Mesendoderm (in vitro differentiated cells): ENCODE results near the gene MOSMO.

Experiments
- DNase-seq: peaks from one replicate; pipeline ENCODE4 v3.0.0; 2013
- H2AK5ac ChIP-seq: 2 replicates; pipeline ENCODE4 v1.6.1; 2013; ENCODE audit warnings: low read length, inconsistent platforms
- H2BK120ac ChIP-seq: 2 replicates; pipeline ENCODE4 v1.6.1; 2013; ENCODE audit warnings: low read depth, mild to moderate bottlenecking, low read length, moderate library complexity, mixed read lengths
- H2BK15ac ChIP-seq: replicated peaks from 2 replicates; pipeline ENCODE4 v1.6.1; 2013; ENCODE audit warnings: low read depth, mild to moderate bottlenecking, moderate library complexity
- H2BK5ac ChIP-seq: 2 replicates; pipeline ENCODE4 v1.6.1; 2013; ENCODE audit warnings: low read length, inconsistent platforms
- H3K18ac ChIP-seq: 2 replicates; pipeline ENCODE4 v1.6.1; 2013; ENCODE audit warnings: mild to moderate bottlenecking, low read length, mixed read lengths
- H3K23ac ChIP-seq: one replicate; pipeline ENCODE4 v1.6.1; 2013; ENCODE audit warnings: low read length
- H3K27ac ChIP-seq: 2 replicates; pipeline ENCODE4 v1.5.1; 2013; ENCODE audit warnings: low read depth, mild to moderate bottlenecking, inconsistent platforms, low read length, moderate library complexity
- H3K27me3 ChIP-seq: 2 replicates; pipeline ENCODE4 v1.6.1; 2013; ENCODE audit warnings: low read length, control low read depth, mild to moderate bottlenecking, inconsistent platforms; ENCODE audit not compliant: insufficient read depth, poor library complexity
- H3K36me3 ChIP-seq: 2 replicates; pipeline ENCODE4 v1.6.1; 2013; ENCODE audit warnings: low read length, inconsistent platforms; ENCODE audit not compliant: control insufficient read depth, insufficient read depth
- H3K4ac ChIP-seq: one replicate; pipeline ENCODE4 v1.6.1; 2013; ENCODE audit warnings: low read depth, mild to moderate bottlenecking, low read length, moderate library complexity
- H3K4me1 ChIP-seq: 2 replicates; pipeline ENCODE4 v1.6.1; 2013; ENCODE audit warnings: low read depth, low read length, inconsistent platforms; ENCODE audit not compliant: control insufficient read depth
- H3K4me2 ChIP-seq: 2 replicates; pipeline ENCODE4 v1.6.1; 2013; ENCODE audit warnings: low read length
- H3K4me3 ChIP-seq: 2 replicates; pipeline ENCODE4 v1.5.1; 2013; ENCODE audit warnings: mild to moderate bottlenecking, low read length
- H3K56ac ChIP-seq: one replicate; pipeline ENCODE4 v1.6.1; 2013; ENCODE audit warnings: low read length
- H3K79me1 ChIP-seq: 2 replicates; pipeline ENCODE4 v1.6.1; 2013; ENCODE audit warnings: low read length, inconsistent platforms
- H3K79me2 ChIP-seq: 2 replicates; pipeline ENCODE4 v1.6.1; 2013; ENCODE audit warnings: mild to moderate bottlenecking, low read length; ENCODE audit not compliant: control insufficient read depth, insufficient read depth
- H3K9ac ChIP-seq: 2 replicates; pipeline ENCODE4 v1.6.1; 2013; ENCODE audit warnings: low read length, inconsistent platforms
- H4K5ac ChIP-seq: one replicate; pipeline ENCODE4 v1.6.1; 2013; ENCODE audit warnings: low read length
- H4K8ac ChIP-seq: one replicate; pipeline ENCODE4 v1.6.1; 2013; ENCODE audit warnings: low read depth, mild to moderate bottlenecking, control low read depth, low read length, moderate library complexity
- WGBS: extraction: QIAGEN DNeasy Blood & Tissue Kit; methylation state at CpG from one replicate; pipeline ENCODE4 v1.1.7; 2013; ENCODE audit warnings: low lambda C conversion rate, missing lambda C conversion rate; ENCODE audit not compliant: insufficient coverage; ENCODE audit errors: extremely low coverage; 5-methylcytosine and 5-hydroxymethylcytosine counted together

MOSMO gene

GRCh38 chr16:22004341-22004740, 3.6 kb upstream of the MOSMO start:
- Histone ChIP-seq H3K4me3 (no peak overlapping the region), H3K36me3 (no peaks in the 10 kb centered on the region), H3K4me2 (no peak overlapping the region), H2BK120ac (no peak overlapping the region), H3K27ac (no peak overlapping the region), H4K8ac (no peak overlapping the region), H4K5ac (no peak overlapping the region), H3K79me1 (no peaks in the 10 kb centered on the region), H3K4me1 (peaks cover 5% of the 10 kb centered on the region), H3K4ac (no peak overlapping the region), H3K27me3 (no peaks in the 10 kb centered on the region), H2BK15ac (no peak overlapping the region), H3K56ac (no peak overlapping the region), H2BK5ac (no peak overlapping the region), H3K9ac (no peak overlapping the region), H3K23ac (no peak overlapping the region), H3K79me2 (no peaks in the 10 kb centered on the region), H3K18ac (no peak overlapping the region), H2AK5ac (no peak overlapping the region)
- WGBS: no CpG with 5 or more reads among the region's 3 CpGs
- DNase-seq: no peak

- WGBS: no CpG with 5 or more reads among the region's 1 CpG
- no peak overlapping the region for H3K27ac ChIP-seq
Observed at GRCh38 chr16:22005746-22006145, 2.2 kb upstream of the MOSMO start.

GRCh38 chr16:22006636-22007035, 1.3 kb upstream of the MOSMO start:
- Histone ChIP-seq H3K36me3 (no peaks in the 10 kb centered on the region), H3K9ac (no peak overlapping the region), H2AK5ac (no peak overlapping the region), H3K4ac (no peak overlapping the region), H2BK15ac (no peak overlapping the region), H4K5ac (no peak overlapping the region), H3K23ac (no peak overlapping the region), H3K79me2 (peaks cover 1% of the 10 kb centered on the region), H4K8ac (no peak overlapping the region), H3K79me1 (peaks cover 4% of the 10 kb centered on the region), H3K27ac (no peak overlapping the region), H3K4me2 (no peak overlapping the region), H3K18ac (no peak overlapping the region), H3K56ac (no peak overlapping the region), H3K27me3 (no peaks in the 10 kb centered on the region), H2BK120ac (no peak overlapping the region), H2BK5ac (no peak overlapping the region), H3K4me1 (peaks cover 5% of the 10 kb centered on the region), H3K4me3 (no peak overlapping the region)
- DNase-seq: no peak
- no CpG with 5 or more reads among the region's 6 CpGs for WGBS

More at GRCh38 chr16:22005746-22006145, 2.2 kb upstream of the MOSMO start:
- Histone ChIP-seq H4K8ac (no peak overlapping the region), H3K27me3 (no peaks in the 10 kb centered on the region), H2BK120ac (no peak overlapping the region), H2BK5ac (no peak overlapping the region), H4K5ac (no peak overlapping the region), H3K56ac (no peak overlapping the region), H3K4ac (no peak overlapping the region), H2AK5ac (no peak overlapping the region), H3K23ac (no peak overlapping the region), H3K4me2 (no peak overlapping the region), H3K79me2 (no peaks in the 10 kb centered on the region), H3K9ac (no peak overlapping the region), H3K4me3 (no peak overlapping the region), H3K36me3 (no peaks in the 10 kb centered on the region), H3K79me1 (peaks cover 2% of the 10 kb centered on the region), H2BK15ac (no peak overlapping the region), H3K4me1 (peaks cover 5% of the 10 kb centered on the region), H3K18ac (no peak overlapping the region)
- DNase-seq: no peak

- peaks cover 4% of the 10 kb centered on the region for H3K79me1 ChIP-seq
- no peaks in the 10 kb centered on the region for H3K27me3 ChIP-seq
- no peak for DNase-seq
- H4K5ac ChIP-seq: no peak overlapping the region
- no peak overlapping the region for H2BK15ac ChIP-seq
- peak overlapping the region; percentile 39 for H3K4me2 ChIP-seq
- no CpG with 5 or more reads among the region's 8 CpGs for WGBS
- no peak overlapping the region for H3K4ac ChIP-seq
- H3K4me3 ChIP-seq: peak overlapping the region; percentile 33
- peaks cover 5% of the 10 kb centered on the region for H3K4me1 ChIP-seq
- peak overlapping the region; percentile 67 for H3K56ac ChIP-seq
- no peak overlapping the region for H2BK5ac ChIP-seq
- H2BK120ac ChIP-seq: no peak overlapping the region
- H3K9ac ChIP-seq: peak overlapping the region; percentile 71
- no peaks in the 10 kb centered on the region for H3K36me3 ChIP-seq
- H3K18ac ChIP-seq: no peak overlapping the region
- no peak overlapping the region for H3K27ac ChIP-seq
- no peak overlapping the region for H4K8ac ChIP-seq
- peaks cover 1% of the 10 kb centered on the region for H3K79me2 ChIP-seq
- H2AK5ac ChIP-seq: no peak overlapping the region
- H3K23ac ChIP-seq: no peak overlapping the region
Observed at GRCh38 chr16:22007159-22007508, 777 bp upstream of the MOSMO start.

GRCh38 chr16:22008215-22009059, 526 bp downstream of the MOSMO start:
- peak overlapping the region; percentile 65 for H3K18ac ChIP-seq
- no peak overlapping the region for H2AK5ac ChIP-seq
- H3K27ac ChIP-seq: no peak overlapping the region
- no peaks in the 10 kb centered on the region for H3K27me3 ChIP-seq
- H3K4me3 ChIP-seq: peak overlapping the region; percentile 90
- peak overlapping the region; percentile 79 for H3K4me2 ChIP-seq
- H4K8ac ChIP-seq: no peak overlapping the region
- no peaks in the 10 kb centered on the region for H3K36me3 ChIP-seq
- peaks cover 5% of the 10 kb centered on the region for H3K4me1 ChIP-seq
- no peak overlapping the region for H2BK15ac ChIP-seq
- H3K4ac ChIP-seq: no peak overlapping the region
- H2BK5ac ChIP-seq: no peak overlapping the region
- H2BK120ac ChIP-seq: no peak overlapping the region
- H3K56ac ChIP-seq: peak overlapping the region; percentile 82
- WGBS: no CpG with 5 or more reads among the region's 65 CpGs
- no peak for DNase-seq
- H3K9ac ChIP-seq: peak overlapping the region; percentile 80
- H4K5ac ChIP-seq: no peak overlapping the region
- peaks cover 1% of the 10 kb centered on the region for H3K79me2 ChIP-seq
- peaks cover 4% of the 10 kb centered on the region for H3K79me1 ChIP-seq
- H3K23ac ChIP-seq: no peak overlapping the region

- Histone ChIP-seq H3K4me2 (no peak overlapping the region), H3K18ac (no peak overlapping the region), H3K9ac (no peak overlapping the region), H2AK5ac (no peak overlapping the region), H3K4ac (no peak overlapping the region), H3K4me1 (peaks cover 5% of the 10 kb centered on the region), H3K56ac (no peak overlapping the region), H3K27ac (no peak overlapping the region), H4K5ac (no peak overlapping the region), H3K79me1 (peaks cover 7% of the 10 kb centered on the region), H2BK5ac (no peak overlapping the region), H2BK15ac (no peak overlapping the region), H3K27me3 (no peaks in the 10 kb centered on the region), H3K23ac (no peak overlapping the region), H4K8ac (no peak overlapping the region), H3K36me3 (no peaks in the 10 kb centered on the region), H2BK120ac (no peak overlapping the region), H3K4me3 (no peak overlapping the region), H3K79me2 (peaks cover 3% of the 10 kb centered on the region)
- no peak for DNase-seq
- no CpG with 5 or more reads among the region's 5 CpGs for WGBS
Observed at GRCh38 chr16:22010902-22011301, 3.0 kb downstream of the MOSMO start.
